Nephron (organoid): Measurements from ENCODE around the gene IFT22.
"Not testable (repeated sequence)": the region's sequence is repeated elsewhere in the genome, so short reads cannot be mapped to it uniquely, and the experiment has no call there.

Experiments
- H3K27ac Mint-ChIP-seq, 3 experiments: 2 replicates each; pipeline ENCODE4 v1.8.0; 2020; ENCODE audit warnings: mixed read lengths in 3 of 3, mild to moderate bottlenecking in 2 of 3, moderate library complexity in 1 of 3
- H3K27me3 Mint-ChIP-seq: 2 replicates; pipeline ENCODE4 v1.8.0; 2021; ENCODE audit warnings: low read depth, mild to moderate bottlenecking, moderate library complexity, mixed read lengths
- H3K36me3 Mint-ChIP-seq: 2 replicates; pipeline ENCODE4 v1.8.0; 2020; ENCODE audit warnings: low read depth, mixed read lengths
- H3K4me1 Mint-ChIP-seq: 2 replicates; pipeline ENCODE4 v1.8.0; 2020; ENCODE audit warnings: mixed read lengths
- H3K4me3 Mint-ChIP-seq, 3 experiments: 2 replicates each; pipeline ENCODE4 v1.8.0; 2020; ENCODE audit warnings: mild to moderate bottlenecking in 3 of 3, mixed read lengths in 3 of 3, moderate library complexity in 2 of 3
- H3K9me3 Mint-ChIP-seq: 2 replicates; pipeline ENCODE4 v1.8.0; 2020; ENCODE audit warnings: mixed read lengths
- CTCF ChIP-seq, 3 experiments: fragments of 200-600 bp; sonication (generic); IDR thresholded peaks; one replicate each; pipeline ENCODE4 v1.5.0; 2021; ENCODE audit warnings: antibody characterized with exemption in 3 of 3; ENCODE audit not compliant: unreplicated experiment in 3 of 3

The IFT22 gene

GRCh38 chr7:101285171-101285570 lies 36.4 kb downstream of the IFT22 start:
- H3K4me3 Mint-ChIP-seq = no peak overlapping the region
- TF ChIP-seq CTCF (IDR thresholded peaks at IDR 0.05; ENCODE audit: unreplicated experiment in 3 of 3) = no peak
- H3K9me3 Mint-ChIP-seq = peaks cover 2% of the 10 kb centered on the region
- peaks cover 52% of the 10 kb centered on the region for H3K27me3 Mint-ChIP-seq
- no peak overlapping the region for H3K27ac Mint-ChIP-seq
- no peaks in the 10 kb centered on the region for H3K36me3 Mint-ChIP-seq
- H3K4me1 Mint-ChIP-seq = no peaks in the 10 kb centered on the region

GRCh38 chr7:101280912-101281311 lies 40.7 kb downstream of the IFT22 start:
- not testable (repeated sequence) for H3K9me3 Mint-ChIP-seq, H3K36me3 Mint-ChIP-seq, H3K27ac Mint-ChIP-seq, H3K4me3 Mint-ChIP-seq, H3K4me1 Mint-ChIP-seq
- H3K27me3 Mint-ChIP-seq = peaks cover 26% of the 10 kb centered on the region

- Mint-ChIP-seq H3K27ac (no peak overlapping the region), H3K36me3 (no peaks in the 10 kb centered on the region), H3K4me3 (no peak overlapping the region), H3K9me3 (peaks cover 2% of the 10 kb centered on the region), H3K27me3 (peaks cover 26% of the 10 kb centered on the region), H3K4me1 (no peaks in the 10 kb centered on the region)
- no peak for TF ChIP-seq CTCF (IDR thresholded peaks at IDR 0.05; ENCODE audit: unreplicated experiment in 3 of 3)
Measured at GRCh38 chr7:101278461-101279292, 42.9 kb downstream of the IFT22 start.

GRCh38 chr7:101277155-101277554 lies 44.5 kb downstream of the IFT22 start:
- peaks cover 2% of the 10 kb centered on the region for H3K9me3 Mint-ChIP-seq
- no peaks in the 10 kb centered on the region for H3K4me1 Mint-ChIP-seq
- no peaks in the 10 kb centered on the region for H3K36me3 Mint-ChIP-seq
- no peak overlapping the region for H3K27ac Mint-ChIP-seq
- H3K27me3 Mint-ChIP-seq = peaks cover 20% of the 10 kb centered on the region
- TF ChIP-seq CTCF (IDR thresholded peaks at IDR 0.05; ENCODE audit: unreplicated experiment in 3 of 3) = no peak
- no peak overlapping the region for H3K4me3 Mint-ChIP-seq

- Mint-ChIP-seq H3K27me3 (peaks cover 3% of the 10 kb centered on the region), H3K4me1 (no peaks in the 10 kb centered on the region), H3K4me3 (no peak overlapping the region), H3K9me3 (no peaks in the 10 kb centered on the region), H3K27ac (peak overlapping the region in 1 of 3 experiments; percentile 43), H3K36me3 (no peaks in the 10 kb centered on the region)
- no peak for TF ChIP-seq CTCF (IDR thresholded peaks at IDR 0.05; ENCODE audit: unreplicated experiment in 3 of 3)
Measured at GRCh38 chr7:101273206-101273605, 48.4 kb downstream of the IFT22 start.

GRCh38 chr7:101271021-101271420 lies 50.6 kb downstream of the IFT22 start:
- Mint-ChIP-seq H3K4me3 (no peak overlapping the region), H3K27me3 (no peaks in the 10 kb centered on the region), H3K9me3 (no peaks in the 10 kb centered on the region), H3K36me3 (no peaks in the 10 kb centered on the region), H3K27ac (no peak overlapping the region), H3K4me1 (peaks cover 2% of the 10 kb centered on the region)
- TF ChIP-seq CTCF (IDR thresholded peaks at IDR 0.05; ENCODE audit: unreplicated experiment in 3 of 3) = no peak
